GM10266 (cell line): Measurements from ENCODE around the gene FAM78A.

ENCODE experiments used
- DNase-seq: peaks from one replicate; pipeline ENCODE4 v3.0.0; 2012; ENCODE audit errors: extremely low spot score
- TF ChIP-seq, protein P1 (sequence below): IDR thresholded peaks from 2 replicates; pipeline ENCODE4 v1.5.1; 2012; ENCODE audit warnings: mild to moderate bottlenecking, low read depth; ENCODE audit not compliant: control insufficient read depth, insufficient read depth; ENCODE audit errors: missing control alignments

Gene FAM78A

DNA sequence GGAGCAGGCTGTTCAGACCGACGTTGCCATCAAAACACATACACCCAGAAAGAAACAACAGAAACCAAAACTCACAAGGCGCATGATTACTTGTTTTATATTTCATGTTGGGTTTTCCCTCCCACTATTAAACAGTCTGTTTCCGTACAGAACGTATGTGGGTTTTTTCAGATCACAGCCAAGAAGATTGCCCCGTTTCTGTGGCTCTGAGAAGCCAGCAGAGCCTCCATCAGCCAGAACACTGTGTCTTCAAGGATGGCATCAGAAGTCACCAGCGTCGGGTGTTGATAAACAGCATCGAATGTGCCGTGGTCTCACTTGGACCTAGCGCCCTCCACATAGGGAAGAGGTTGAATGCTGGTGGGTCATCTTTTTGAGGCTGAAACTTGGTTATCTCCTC is 42.8 kb downstream of the FAM78A start:
- TF ChIP-seq, protein P1, sequence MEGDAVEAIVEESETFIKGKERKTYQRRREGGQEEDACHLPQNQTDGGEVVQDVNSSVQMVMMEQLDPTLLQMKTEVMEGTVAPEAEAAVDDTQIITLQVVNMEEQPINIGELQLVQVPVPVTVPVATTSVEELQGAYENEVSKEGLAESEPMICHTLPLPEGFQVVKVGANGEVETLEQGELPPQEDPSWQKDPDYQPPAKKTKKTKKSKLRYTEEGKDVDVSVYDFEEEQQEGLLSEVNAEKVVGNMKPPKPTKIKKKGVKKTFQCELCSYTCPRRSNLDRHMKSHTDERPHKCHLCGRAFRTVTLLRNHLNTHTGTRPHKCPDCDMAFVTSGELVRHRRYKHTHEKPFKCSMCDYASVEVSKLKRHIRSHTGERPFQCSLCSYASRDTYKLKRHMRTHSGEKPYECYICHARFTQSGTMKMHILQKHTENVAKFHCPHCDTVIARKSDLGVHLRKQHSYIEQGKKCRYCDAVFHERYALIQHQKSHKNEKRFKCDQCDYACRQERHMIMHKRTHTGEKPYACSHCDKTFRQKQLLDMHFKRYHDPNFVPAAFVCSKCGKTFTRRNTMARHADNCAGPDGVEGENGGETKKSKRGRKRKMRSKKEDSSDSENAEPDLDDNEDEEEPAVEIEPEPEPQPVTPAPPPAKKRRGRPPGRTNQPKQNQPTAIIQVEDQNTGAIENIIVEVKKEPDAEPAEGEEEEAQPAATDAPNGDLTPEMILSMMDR, result no peak
- no peak for DNase-seq

DNA sequence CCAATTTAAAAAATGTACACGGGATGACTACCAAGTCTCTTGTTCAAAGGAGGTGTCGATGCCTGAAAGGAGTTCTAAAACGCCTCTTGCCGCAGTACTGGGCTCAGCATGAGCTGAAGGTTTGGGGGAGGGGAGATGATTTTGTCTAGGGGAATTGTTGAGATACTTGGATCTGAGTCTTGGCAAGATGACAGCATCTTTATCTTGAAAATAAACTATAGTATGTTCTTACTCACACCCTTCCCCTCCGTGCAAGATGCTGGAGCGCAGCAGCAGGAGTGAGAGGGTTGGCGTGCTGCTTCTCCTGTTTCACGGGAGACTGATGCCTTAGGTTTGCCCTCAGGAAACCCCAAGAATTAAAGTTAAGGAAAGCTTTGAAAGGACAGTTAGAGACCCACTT is 47.3 kb downstream of the FAM78A start:
- no peak for DNase-seq
- TF ChIP-seq, protein P1, result no peak

DNA sequence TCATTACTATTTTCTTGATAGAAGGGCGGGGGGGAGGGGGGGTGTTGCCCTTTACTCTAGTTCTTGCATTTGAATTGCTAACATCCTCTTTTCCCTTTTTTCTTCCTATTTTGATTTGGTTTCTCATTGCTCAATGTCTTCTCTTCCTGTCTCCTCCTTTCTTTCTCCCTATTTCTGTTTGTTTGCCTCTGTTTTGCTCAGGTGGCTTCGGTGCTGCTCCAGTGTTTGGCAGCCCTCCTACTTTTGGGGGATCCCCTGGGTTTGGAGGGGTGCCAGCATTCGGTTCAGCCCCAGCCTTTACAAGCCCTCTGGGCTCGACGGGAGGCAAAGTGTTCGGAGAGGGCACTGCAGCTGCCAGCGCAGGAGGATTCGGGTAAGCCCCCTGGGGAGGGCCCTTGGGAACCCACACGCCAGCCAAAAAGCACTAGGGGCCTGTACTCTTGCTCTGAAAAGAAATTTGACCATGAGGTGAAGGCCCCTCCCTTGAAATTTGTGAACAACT is 48.3 kb downstream of the FAM78A start:
- TF ChIP-seq, protein P1, result no peak
- DNase-seq, result no peak

DNA sequence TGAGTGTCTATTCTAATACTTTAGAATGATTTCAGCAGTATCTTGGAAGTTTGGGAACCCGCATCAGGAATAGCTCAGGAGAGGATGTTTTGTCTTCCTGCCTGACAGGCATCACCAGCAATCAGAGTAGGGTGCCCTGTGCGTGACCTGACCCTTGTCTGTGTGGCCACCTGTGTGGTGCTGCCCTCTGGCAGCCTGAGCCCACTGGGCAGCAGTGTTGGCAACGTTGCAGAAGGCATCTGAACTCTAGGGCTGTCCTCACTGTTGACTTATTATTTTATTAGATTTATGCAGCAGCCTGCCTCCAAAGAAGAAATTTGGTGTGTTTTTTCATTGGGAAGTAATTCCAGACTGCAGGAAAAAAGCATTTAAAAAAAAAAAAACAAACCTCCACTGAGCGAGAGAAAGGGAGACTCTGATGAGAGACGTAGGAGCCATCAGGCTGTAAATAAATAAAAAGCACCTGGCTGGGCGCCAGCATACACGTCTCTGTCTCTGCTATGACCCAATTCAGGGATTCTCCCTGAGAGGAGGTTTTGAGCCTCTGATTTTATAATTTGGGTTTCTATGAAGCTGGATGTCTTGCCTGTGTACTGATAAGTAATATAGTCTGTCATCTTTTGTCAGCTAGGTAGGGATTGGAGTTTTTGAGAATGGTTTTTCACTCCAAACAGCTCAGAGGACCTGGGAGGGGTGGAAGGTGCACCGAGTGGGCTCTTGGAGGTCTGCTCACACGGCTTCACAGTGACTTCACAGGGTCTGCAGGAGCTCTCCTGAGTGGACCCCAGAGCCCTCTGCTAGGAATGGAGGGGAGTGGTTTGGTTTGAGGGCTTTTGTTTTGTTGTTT is 49.0 kb downstream of the FAM78A start:
- TF ChIP-seq, protein P1, result no peak
- no peak for DNase-seq

DNA sequence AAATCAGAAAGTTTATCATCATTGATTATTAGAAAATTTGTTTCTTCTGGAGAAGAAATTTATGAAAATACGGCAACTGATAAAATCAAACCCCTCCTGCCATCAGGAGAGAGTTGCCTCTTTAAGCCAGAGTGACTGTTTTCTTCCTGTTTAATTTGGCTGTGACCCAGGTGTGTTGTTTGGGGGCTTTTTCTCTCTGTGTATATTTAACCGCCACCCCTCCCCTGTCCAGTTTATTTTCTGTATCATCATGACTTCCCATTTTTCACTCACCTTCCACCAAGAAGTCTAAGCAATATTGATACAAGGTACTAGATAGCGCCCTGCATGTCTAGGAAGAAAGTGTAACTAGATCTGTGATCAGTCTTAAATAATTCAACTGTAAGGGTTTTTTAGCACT is 50.1 kb downstream of the FAM78A start:
- TF ChIP-seq, protein P1, result no peak
- DNase-seq, result no peak

DNA sequence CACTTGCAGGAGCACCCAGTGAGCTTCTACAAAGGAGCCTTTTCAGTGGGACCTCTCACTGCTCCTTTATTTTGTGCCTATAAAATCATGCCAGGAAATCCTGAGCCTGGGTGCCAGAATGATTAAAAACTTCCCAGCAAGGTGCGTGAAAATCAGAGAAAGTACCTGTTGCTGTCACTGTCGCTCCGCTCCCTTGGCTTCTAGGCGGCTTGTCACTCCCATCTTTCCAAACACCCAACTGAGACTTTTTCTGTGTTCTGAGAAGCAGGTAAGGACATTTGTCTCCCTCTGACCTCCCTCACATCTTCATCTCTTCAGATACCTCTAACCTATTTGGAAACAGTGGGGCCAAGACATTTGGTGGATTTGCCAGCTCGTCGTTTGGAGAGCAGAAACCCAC is 53.9 kb downstream of the FAM78A start:
- TF ChIP-seq, protein P1, result no peak
- DNase-seq, result no peak

DNA sequence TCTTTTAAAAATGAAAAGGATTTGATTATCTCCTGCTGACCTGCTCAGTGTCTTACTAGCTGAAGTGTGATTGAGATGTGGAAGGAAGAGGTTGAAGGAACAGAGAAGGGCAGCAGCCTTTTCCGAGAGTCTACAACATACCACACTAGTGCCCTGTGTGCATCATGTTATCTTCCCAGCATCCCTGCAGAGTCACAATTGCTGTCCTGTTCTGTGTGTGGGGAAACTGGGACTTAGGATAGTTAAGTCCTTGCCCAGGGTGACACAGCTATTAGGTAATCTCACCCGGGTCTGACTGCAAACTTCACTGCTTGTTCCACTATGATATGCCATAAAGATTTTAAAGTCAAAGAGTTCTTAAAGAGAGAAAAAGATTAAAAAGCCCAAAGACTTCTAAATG is 55.8 kb downstream of the FAM78A start:
- TF ChIP-seq, protein P1, result no peak

More for the DNA sequence above, 55.8 kb downstream of the FAM78A start:
- no peak for DNase-seq
